ENCODE measurements around the gene PLEKHM2.

Gene PLEKHM2

DNA sequence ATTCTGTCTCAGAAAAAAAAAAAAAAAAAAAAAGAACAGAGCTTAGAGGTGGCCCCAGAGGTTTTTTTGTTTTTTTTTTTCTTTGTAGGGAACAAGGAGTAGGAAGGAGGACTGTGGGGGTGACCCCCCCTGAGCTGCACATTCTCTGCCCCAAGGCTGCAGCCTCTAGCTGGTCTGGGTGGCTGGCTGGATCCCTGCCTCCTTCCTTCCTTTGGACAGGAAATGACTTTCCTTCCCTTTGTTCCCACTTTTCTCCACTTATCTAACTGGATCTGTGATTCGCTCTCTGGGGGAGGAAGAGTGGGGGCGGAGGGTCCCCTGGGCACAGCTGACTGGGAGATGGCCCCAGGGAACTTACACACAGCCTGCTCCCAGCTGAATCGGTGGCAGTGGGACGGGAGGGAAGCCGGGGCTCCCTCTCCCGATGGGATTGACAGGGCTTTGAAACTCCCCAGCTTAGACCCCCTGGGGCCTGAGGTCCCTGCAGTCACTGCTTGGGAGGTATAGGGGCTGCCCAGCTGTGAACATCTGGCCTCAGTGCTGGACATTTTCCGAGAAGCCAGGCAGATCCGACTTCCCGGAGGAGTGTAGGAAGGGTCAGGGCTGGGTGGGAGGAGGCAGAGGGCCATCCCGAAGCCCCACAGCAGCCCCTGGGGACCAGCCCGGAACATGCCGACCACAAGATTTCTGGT is 76.5 kb downstream of the PLEKHM2 start:
- no peak for DNase-seq (ENCODE audit: low spot score)

DNA sequence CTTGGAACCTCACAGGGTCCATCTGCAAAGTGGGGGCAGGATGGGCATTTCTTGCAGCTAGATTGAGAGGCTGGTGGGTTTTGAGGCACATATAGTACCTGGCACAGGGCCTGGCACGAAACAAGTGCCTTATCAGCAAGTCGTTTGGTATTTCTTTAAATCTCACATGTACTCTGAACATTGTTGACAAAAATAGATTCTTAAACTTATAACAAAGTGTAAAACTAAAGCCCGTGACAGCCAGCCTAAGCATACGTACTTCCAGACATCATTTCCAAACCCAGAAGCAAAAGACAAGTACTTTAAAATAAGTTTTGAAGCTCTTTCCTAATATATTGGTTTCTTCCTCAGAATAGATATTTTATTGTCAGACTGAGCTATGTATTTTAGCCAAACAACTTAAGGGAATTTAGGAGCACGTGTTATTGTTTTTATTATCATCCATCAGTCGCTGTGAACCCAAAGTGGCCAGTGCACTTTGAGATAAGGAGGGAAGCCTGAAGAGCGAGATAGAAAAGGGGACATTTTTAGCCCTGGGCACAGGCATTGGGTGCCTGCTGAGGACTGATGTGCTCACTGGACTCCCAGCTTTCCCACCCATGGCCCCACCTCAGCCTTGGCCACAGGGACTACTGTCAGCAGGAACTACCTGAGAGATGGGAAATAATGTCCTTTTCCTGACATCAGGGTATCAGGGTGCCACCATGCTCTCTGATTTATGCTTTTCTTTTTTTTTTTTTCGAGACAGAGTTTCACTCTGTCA is 77.4 kb downstream of the PLEKHM2 start:
- DNase-seq (ENCODE audit: low spot score), result no peak

DNA sequence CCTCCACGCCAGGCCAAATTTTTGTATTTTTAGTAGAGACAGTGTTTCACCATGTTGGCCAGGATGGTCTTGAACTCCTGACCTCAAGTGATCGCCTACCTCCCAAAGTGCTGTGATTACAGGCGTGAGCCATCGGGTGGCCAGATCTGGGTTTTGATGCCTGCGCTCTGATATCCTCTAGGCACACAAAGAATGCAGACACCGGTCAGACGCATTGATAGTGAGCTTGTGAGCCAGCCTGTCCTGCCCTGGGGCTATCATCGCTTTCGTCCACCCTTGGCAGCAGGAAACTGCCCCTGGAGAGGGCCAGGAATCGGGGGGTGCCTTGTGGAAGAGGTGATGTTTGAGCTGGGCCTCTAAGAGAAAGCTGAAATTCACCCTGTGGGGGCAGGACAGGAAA is 78.4 kb downstream of the PLEKHM2 start:
- DNase-seq (ENCODE audit: low spot score), result no peak

DNA sequence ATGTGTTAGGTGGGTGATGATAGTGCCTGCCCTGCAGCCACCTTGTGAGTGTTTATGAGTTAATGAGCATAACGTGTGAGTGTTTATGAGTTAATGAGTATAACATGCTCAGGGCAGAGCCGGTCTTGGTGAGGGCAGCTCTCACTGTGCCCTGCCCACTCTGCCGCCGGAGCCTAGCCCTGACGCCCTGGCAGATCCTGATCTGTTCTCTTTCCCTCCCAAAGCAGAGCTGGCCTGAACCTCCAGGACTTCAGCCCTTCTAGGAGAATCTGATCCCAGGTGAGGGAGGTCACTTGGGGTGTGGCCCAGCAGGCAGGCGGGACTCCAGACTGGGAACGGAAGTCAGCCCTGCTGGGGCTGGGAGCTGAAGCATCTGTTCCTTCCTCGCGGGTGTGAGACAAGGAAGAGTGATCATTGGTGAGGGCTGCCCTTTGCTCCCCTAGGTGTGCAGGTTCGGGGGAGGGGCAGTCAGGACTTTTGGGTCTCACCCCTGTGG is 80.2 kb downstream of the PLEKHM2 start:
- DNase-seq (ENCODE audit: low spot score), result no peak

DNA sequence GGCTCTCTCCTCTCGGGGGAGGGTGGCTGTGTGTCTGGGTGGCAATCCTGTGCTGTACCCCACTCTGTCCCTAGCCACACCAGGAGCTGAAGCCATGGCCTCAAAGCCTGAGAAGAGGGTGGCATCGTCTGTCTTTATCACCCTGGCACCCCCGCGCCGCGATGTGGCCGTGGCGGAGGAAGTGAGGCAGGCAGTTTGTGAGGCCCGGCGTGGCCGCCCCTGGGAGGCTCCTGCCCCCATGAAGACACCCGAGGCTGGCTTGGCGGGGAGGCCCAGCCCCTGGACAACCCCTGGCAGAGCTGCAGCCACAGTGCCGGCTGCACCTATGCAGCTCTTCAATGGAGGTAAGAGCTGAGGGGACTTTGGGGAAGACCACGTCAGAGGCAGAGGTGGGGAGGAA is 80.8 kb downstream of the PLEKHM2 start:
- no peak for DNase-seq (ENCODE audit: low spot score)

DNA sequence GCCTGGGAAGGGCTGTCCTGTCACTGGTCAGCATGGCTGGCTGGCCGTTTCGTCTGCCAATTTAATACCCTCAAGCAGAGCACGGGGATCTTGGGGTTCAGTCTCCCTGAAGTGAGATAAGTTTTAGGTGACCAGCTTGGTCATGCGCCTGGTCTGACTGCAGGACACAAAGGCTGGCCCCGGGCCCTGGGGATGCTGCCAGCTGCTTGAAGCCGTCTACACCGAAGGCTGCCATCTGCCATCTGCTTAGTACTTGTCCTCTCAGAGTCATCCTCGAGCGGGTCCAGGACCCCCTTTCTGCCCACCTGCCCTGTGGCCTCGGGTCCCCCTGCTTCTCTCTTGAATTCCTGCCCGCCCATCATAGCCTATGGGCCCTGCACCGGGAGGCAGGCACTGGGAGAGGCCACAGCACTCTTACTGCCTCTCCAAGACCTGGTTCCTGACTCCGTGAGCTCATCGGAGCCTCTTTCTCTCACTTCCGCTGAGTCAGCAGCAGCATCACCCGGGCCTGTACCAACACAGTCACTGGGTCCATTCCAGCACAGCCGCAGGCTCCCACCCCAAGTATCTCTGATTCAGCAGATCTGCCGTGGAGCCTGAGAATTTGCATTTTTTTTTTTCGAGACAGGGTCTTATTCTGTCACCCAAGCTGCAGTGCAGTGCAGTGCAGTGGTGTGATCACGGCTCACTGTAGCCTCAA is 81.5 kb downstream of the PLEKHM2 start:
- no peak for DNase-seq (ENCODE audit: low spot score)

DNA sequence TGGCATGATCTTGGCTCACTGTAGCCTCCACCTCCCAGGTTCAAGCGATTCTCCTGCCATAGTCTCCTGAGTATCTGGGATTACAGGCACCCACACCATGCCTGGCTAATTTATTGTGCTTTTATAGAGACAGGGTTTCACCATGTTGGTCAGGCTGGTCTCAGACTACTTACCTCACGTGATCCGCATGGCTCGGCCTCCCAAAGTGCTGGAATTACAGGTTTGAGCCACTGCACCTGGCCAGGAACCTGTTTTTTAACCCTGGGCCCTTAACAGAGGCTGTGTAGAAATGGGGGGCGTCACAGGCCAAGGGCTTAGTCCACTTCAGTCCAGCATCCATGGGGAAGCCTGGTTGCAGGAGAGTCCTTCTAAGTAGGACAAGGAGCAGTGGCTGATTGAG is 83.8 kb downstream of the PLEKHM2 start:
- no peak for DNase-seq (ENCODE audit: low spot score)

DNA sequence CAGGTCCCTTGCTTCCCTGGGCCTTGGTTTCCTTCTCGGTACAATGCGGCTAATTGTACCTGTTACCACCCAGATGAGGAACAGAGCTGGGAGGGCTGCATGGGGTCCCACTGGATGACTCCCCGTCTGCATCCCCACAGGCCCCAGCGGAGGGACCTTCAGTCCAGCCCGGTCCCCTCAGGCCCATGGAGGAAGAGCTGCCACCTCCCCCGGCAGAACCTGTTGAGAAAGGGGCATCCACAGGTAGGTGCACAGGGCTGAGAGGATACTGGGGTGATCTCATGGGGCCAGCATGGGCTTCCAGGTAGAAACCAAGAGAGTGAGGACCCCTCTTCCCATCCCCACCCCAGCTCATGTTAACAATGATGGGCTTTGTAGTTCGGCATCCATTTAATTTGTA is 84.3 kb downstream of the PLEKHM2 start:
- DNase-seq (ENCODE audit: low spot score), result no peak

DNA sequence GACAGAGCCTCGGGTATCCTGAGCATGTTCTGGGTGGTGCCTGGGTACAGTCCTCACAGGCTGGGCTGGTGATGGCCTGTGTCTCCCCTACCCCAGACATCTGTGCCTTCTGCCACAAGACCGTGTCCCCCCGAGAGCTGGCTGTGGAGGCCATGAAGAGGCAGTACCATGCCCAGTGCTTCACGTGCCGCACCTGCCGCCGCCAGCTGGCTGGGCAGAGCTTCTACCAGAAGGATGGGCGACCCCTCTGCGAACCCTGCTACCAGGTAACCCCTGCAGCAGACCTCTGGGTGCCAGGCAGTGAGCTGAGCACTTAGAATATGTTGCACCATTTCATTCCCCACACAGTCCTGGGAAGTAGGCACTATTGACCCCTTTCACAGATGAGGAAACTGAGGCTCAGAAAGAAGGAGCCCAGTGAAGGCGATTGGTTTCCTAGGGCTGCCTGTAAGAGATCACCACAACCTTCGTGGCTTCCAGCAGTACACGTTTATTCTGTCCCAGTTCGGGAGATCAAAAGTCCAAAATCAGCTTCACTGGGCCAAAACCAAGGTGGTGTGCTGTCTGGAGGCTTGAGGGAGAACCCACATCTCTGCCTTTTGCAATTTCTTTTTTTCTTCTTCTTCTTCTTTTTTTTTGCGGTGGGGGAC is 86.3 kb downstream of the PLEKHM2 start:
- DNase-seq (ENCODE audit: low spot score), result no peak

DNA sequence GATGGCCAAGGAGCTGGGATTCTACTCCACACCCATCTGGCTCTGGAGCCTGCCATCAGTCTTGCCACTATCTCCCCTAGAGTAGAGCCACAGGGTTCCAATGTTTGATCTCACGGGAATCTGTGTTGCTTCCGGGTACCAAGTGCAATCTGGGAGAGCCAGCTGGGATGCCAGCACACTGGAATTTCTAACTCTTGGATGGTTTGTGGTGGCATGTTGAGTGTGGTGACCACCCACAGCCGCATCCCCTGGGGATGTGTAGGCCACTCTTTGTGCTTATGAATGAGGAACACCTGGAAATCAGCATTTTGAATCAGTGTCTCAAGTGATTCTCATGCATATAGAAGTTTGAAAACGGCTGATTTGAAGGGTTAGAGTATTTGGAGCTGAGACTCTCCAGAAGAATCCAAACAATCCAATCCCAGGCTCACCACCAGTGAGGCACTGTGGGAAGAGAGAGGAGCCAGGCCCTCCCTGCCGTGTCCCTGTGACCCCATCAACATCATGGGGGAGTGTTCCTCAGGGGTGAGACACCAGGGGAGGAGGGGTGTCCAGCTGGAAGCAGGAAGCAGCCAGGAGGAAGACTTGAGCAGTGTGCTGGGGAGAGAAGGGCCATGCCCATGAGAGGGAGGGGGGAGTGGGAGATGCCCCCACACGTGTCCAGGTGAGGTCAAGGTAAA is 87.9 kb downstream of the PLEKHM2 start:
- DNase-seq (ENCODE audit: low spot score), result no peak

DNA sequence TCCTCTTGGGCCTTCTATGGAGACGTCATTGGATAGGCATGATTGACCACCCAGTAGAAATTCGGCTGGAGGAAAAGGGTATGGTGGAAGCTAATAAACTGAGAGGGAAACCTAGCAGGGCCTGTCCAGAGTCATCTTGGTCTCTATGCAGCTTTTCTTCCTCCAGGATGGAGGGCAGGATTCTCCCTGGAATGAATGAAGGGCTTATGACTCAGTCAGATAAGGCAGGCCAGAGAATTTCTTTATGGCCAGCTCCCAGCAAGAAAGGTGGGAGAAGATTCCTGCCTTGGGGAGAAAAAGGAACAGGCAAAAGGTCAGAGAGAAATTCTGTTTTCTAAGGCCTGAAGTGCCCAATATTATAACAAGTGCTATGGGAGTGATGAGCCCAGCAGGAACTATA is 91.6 kb downstream of the PLEKHM2 start:
- no peak for DNase-seq (ENCODE audit: low spot score)

DNA sequence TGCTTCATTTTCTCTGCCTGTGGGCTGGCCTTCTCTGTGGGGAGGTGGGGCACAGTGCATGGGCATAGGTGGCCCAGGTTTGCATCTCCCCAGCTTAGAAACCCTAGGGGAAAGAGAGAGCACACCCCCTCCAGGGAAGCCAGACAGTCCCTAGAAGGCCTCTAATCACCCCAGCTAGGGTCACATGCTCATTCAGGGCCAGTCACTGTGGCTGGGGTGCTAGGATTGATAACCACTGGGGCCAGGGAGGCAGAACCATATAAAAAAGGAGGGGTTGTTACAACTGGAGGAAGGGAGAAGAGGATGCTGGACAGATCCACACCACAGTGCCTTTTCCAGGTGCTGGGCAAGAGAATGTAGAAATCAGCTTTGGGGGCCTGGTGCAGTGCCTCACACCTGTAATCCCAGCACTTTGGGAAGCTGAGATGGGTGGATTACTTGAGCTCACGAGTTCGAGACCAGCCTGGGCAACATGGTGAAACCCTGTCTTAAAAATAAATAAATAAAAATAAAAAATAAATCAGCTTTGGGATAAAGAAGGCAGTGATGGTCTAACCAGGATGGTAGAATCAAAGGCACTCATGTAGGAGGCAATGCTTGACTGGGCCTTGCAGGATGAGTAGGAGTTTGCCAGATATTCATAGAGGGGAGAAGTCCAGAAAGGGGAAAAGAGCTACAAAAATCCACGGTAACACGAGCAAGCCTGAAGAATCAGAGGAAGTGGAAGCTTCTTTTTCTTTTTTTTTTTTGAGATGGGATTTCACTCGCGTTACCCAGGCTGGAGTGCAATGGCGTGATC is 94.0 kb downstream of the PLEKHM2 start:
- DNase-seq (ENCODE audit: low spot score), result no peak

All from CD4-positive, alpha-beta T cell treated with Interleukin-6 at 100 ng/mL for 8 hours (primary cell).